Measurements from ENCODE around the gene LDHA. TPM values are rescaled to one million over a fixed set of nuclear protein-coding genes. Genes with fewer than 3 reads are reported as not detected.

LDHA gene
- total RNA-seq (1,000 to 10,000 TPM in 1 of 5 experiments, 100 to 1,000 TPM in 2, 10 to 100 TPM in 2; 89.5 to 1,229 (median 211) TPM), polyA plus RNA-seq (100 to 1,000 TPM; 321 to 353 TPM), total RNA-seq (275 reads per million, percentile 95 among the genes with 10 or more reads in this experiment)

DNA sequence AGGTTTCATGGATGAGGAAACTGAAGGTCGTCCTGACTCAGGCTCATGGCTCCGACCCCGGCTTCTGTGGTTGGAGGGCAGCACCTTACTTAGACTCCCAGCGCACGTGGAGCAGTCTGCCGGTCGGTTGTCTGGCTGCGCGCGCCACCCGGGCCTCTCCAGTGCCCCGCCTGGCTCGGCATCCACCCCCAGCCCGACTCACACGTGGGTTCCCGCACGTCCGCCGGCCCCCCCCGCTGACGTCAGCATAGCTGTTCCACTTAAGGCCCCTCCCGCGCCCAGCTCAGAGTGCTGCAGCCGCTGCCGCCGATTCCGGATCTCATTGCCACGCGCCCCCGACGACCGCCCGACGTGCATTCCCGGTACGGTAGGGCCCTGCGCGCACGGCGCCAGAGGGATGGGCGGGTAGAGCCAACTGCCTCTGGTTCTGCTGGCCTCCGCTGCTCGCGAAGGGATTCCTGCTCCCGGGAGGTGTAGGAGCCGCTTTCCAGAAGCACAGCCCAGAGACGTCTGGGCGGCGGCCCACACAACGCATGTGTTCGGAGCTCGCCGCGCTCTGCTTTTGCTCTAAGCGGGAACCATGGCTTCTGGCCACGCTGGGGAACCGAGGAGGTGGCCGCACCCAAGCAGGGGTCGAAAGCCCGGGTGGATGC, at the start of gene LDHA:
Gene LDHA, plus strand, starts transcription at position 289 of the 653 bp plus-strand sequence. CDS start 2,280 bp downstream, outside the sequence.
- peak; percentile 89 for ATAC-seq
- no peaks in the 10 kb centered on the region for H3K27me3 Mint-ChIP-seq

DNA sequence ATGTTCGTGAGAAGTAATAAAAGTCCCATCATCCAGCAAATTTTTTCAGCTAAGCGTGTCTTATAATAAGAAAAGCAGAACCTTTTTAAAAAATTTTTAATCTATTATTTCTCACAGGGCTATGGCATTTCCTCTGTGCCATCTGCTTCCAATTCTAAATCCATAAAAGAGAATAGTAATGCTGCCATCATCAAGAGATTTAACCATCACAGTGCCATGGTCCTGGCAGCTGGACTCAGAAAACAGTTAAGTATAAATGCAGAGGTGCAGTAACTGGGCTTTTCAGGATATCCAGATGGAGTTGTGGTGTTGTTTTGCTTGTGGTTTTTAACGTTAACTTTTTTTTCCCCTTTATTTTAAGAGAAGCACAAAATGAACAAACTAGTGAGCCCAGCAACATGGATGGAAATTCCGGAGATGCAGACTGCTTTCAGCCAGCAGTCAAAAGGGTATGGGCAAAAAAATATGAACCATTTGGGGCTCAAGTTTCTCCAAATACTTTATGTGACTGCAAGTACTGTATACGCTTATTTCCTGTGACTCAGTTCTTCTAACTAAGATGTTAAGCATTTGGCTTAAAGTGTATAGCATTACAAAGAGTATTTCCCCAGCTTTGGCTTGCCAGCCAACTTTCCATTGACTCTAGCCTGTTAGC, 46.8 kb upstream of the LDHA start:
- no peaks in the 10 kb centered on the region for H3K27me3 Mint-ChIP-seq
- ATAC-seq (no peak), DNase-seq (no peak)
- intact Hi-C loops (cut with micrococcal nuclease): no loop called here
- no peak overlapping the region for H3K27ac ChIP-seq (ENCODE audit: low read depth, low read length)
- CTCF ChIA-PET: interaction anchor here (0.7 kb wide), 1 partner anchor 778 kb away, joined by 4 read pairs; no protein-coding TSS in a partner anchor
- peak overlapping the region in 3 of 9 donors; percentile 34 to 86 (median 52) for H3K27ac Mint-ChIP-seq
- no peak overlapping the region for H3K4me3 Mint-ChIP-seq
- H3K27me3 ChIP-seq (ENCODE audit: control insufficient read depth in 2 of 2, insufficient read depth in 2 of 2, low read length in 2 of 2): no peaks in the 10 kb centered on the region
- H3K9me3 Mint-ChIP-seq: peaks cover 0 to under 1% (median 0%) of the 10 kb centered on the region in 11 donors
- POLR2A ChIA-PET: no interaction called here
- no peaks in the 10 kb centered on the region for H3K9me3 ChIP-seq (ENCODE audit: control insufficient read depth in 2 of 3, low read length in 3 of 3)
- peaks cover 0 to 5% (median 2%) of the 10 kb centered on the region in 7 donors for H3K4me1 Mint-ChIP-seq
- H3K36me3 ChIP-seq (ENCODE audit: control insufficient read depth in 2 of 3, insufficient read depth in 3 of 3, low read length in 3 of 3): peaks cover 0 to 44% (median 8%) of the 10 kb centered on the region in 3 experiments
- no peaks in the 10 kb centered on the region for H3K4me1 ChIP-seq (ENCODE audit: control insufficient read depth in 2 of 2, insufficient read depth in 2 of 2, low read length in 2 of 2)
- no peak overlapping the region for H3K4me3 ChIP-seq (ENCODE audit: low read length)
- H3K36me3 Mint-ChIP-seq: peaks cover 8 to 51% (median 23%) of the 10 kb centered on the region in 5 donors

More for the DNA sequence above, at the start of gene LDHA:
- ChIA-PET POLR2A (interaction anchor here (0.6 to 6.7 kb wide), 20 partner anchors 10 to 312 kb away, joined by 3 to 123 read pairs (median 4); partner anchors contain the start of genes GTF2H1, HPS5, SPTY2D1 and TSG101), CTCF (interaction anchor here (1.1 to 2.9 kb wide), 2 partner anchors 11 to 72 kb away, joined by 3 to 14 read pairs; partner anchors contain the start of genes GTF2H1 and HPS5)
- H3K4me3 Mint-ChIP-seq: peak within 1 kb of the TSS; percentile 96 to 99 (median 98)
- intact Hi-C loops (cut with micrococcal nuclease): loop anchor here (1.0 to 10.0 kb wide), 12 partner anchors 11 to 1990 kb away; partner anchors contain the start of genes GTF2H1 (in 2 of the 2), HPS5 (in 2 of the 2), SPTY2D1 (in 2 of the 2) and NAV2 (in 1 of the 2)
- H3K27ac Mint-ChIP-seq: peak within 1 kb of the TSS; percentile 94 to 98 (median 96)
- Histone ChIP-seq H3K4me3 (ENCODE audit: low read length) (peak within 1 kb of the TSS; percentile 78), H3K4me1 (ENCODE audit: control insufficient read depth in 2 of 2, insufficient read depth in 2 of 2, low read length in 2 of 2) (peaks cover 12 to 14% of the 10 kb centered on the region in 2 donors), H3K36me3 (ENCODE audit: control insufficient read depth in 2 of 3, insufficient read depth in 3 of 3, low read length in 3 of 3) (peaks cover 0 to 37% (median 12%) of the 10 kb centered on the region in 3 experiments), H3K27me3 (ENCODE audit: control insufficient read depth in 2 of 2, insufficient read depth in 2 of 2, low read length in 2 of 2) (no peaks in the 10 kb centered on the region), H3K9me3 (ENCODE audit: control insufficient read depth in 2 of 3, low read length in 3 of 3) (no peaks in the 10 kb centered on the region), H3K27ac (ENCODE audit: low read depth, low read length) (peak within 1 kb of the TSS; percentile 95)
- DNase-seq: peak; percentile 92 to 99 (median 97)
- peaks cover 14 to 49% (median 30%) of the 10 kb centered on the region in 7 donors for H3K4me1 Mint-ChIP-seq
- H3K9me3 Mint-ChIP-seq: peaks cover 0 to 4% (median 0%) of the 10 kb centered on the region in 11 donors
- H3K36me3 Mint-ChIP-seq: peaks cover 0 to 36% (median 15%) of the 10 kb centered on the region in 5 donors

DNA sequence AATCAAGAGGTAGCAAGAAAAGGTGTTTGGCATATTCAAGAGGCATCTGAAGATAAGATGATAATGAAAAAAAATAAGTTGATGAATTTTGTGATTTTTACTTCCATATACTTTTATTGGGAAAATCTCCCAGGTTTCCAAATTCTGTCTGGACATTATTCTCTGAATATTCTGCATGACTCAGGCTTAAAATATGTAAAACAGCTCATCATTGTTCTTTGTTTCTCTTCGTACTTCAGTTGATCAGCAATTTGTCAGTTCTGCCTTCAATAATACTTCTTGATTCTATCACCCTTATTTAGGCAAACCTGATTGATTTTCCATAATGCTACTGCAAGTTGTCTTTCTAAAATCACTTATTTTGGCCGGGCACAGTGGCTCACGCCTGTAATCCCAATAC, 41.8 kb upstream of the LDHA start:
- Histone ChIP-seq H3K27ac (ENCODE audit: low read depth, low read length) (no peak overlapping the region), H3K4me3 (ENCODE audit: low read length) (no peak overlapping the region), H3K27me3 (ENCODE audit: control insufficient read depth in 2 of 2, insufficient read depth in 2 of 2, low read length in 2 of 2) (no peaks in the 10 kb centered on the region), H3K4me1 (ENCODE audit: control insufficient read depth in 2 of 2, insufficient read depth in 2 of 2, low read length in 2 of 2) (no peaks in the 10 kb centered on the region), H3K9me3 (ENCODE audit: control insufficient read depth in 2 of 3, low read length in 3 of 3) (no peaks in the 10 kb centered on the region), H3K36me3 (ENCODE audit: control insufficient read depth in 2 of 3, insufficient read depth in 3 of 3, low read length in 3 of 3) (peaks cover 0 to 37% (median 8%) of the 10 kb centered on the region in 3 experiments)
- Mint-ChIP-seq H3K27ac (peak overlapping the region in 2 of 9 donors; percentile 20 to 37), H3K9me3 (peaks cover 0 to 2% (median 0%) of the 10 kb centered on the region in 11 donors), H3K4me1 (peaks cover 0 to 2% (median 0%) of the 10 kb centered on the region in 7 donors), H3K36me3 (peaks cover 4 to 58% (median 24%) of the 10 kb centered on the region in 5 donors), H3K4me3 (no peak overlapping the region), H3K27me3 (no peaks in the 10 kb centered on the region)
- POLR2A ChIA-PET: no interaction called here
- no peak for DNase-seq
- intact Hi-C loops (cut with micrococcal nuclease): no loop called here
- CTCF ChIA-PET: no interaction called here
- ATAC-seq: no peak

DNA sequence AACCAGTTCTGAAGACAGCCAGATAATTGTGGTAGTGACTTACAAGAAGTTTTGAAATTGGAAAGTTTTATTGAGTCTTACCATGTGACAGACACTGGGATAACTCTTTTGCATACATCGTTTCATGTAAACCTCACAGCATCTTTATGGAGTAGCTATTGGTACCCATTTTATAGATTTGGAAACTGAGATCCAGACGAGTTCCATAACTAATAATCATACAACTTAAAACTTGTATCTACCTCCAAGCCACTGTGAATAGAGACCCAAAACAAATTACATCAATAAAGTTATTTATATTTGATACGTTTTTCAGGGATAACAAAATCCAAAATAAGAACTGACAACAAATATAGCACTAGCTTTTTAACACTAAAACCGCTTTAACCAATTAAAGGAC, 35.7 kb upstream of the LDHA start:
- H3K4me1 Mint-ChIP-seq: no peaks in the 10 kb centered on the region
- CTCF ChIA-PET: no interaction called here
- H3K27me3 ChIP-seq (ENCODE audit: control insufficient read depth in 2 of 2, insufficient read depth in 2 of 2, low read length in 2 of 2): no peaks in the 10 kb centered on the region
- no peak for ATAC-seq
- POLR2A ChIA-PET: interaction anchor here (0.6 to 0.9 kb wide), 2 partner anchors 12 to 14 kb away, joined by 3 to 4 read pairs; no protein-coding TSS in a partner anchor
- H3K4me3 ChIP-seq (ENCODE audit: low read length): no peak overlapping the region
- H3K9me3 Mint-ChIP-seq: no peaks in the 10 kb centered on the region
- no peak overlapping the region for H3K4me3 Mint-ChIP-seq
- H3K4me1 ChIP-seq (ENCODE audit: control insufficient read depth in 2 of 2, insufficient read depth in 2 of 2, low read length in 2 of 2): no peaks in the 10 kb centered on the region
- no peak overlapping the region for H3K27ac Mint-ChIP-seq
- no peak overlapping the region for H3K27ac ChIP-seq (ENCODE audit: low read depth, low read length)
- H3K36me3 Mint-ChIP-seq: peaks cover 3 to 36% (median 18%) of the 10 kb centered on the region in 5 donors
- peaks cover 13 to 62% (median 16%) of the 10 kb centered on the region in 3 experiments for H3K36me3 ChIP-seq (ENCODE audit: control insufficient read depth in 2 of 3, insufficient read depth in 3 of 3, low read length in 3 of 3)
- intact Hi-C loops (cut with micrococcal nuclease): no loop called here
- H3K9me3 ChIP-seq (ENCODE audit: control insufficient read depth in 2 of 3, low read length in 3 of 3): no peaks in the 10 kb centered on the region
- no peaks in the 10 kb centered on the region for H3K27me3 Mint-ChIP-seq
- no peak for DNase-seq

DNA sequence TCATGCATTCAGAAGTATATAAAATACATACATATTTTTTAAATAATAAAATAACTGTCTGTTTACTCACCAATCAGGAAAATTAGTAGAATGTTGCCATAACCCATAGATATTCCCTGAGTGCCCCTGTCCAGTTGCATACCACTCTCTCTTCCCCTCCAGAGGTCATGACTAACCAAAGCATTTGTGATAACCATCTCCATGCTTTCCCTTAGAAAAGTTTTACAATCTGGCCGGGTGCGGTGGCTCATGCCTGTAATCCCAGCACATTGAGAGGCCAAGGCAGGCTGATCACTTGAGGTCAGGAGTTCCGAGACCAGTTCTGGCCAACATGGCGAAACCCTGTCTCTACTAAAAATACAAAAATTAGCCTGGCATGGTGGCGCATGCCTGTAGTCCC, 33.2 kb upstream of the LDHA start:
- Histone ChIP-seq H3K36me3 (ENCODE audit: control insufficient read depth in 2 of 3, insufficient read depth in 3 of 3, low read length in 3 of 3) (peaks cover 22 to 74% (median 23%) of the 10 kb centered on the region in 3 experiments), H3K9me3 (ENCODE audit: control insufficient read depth in 2 of 3, low read length in 3 of 3) (no peaks in the 10 kb centered on the region), H3K27ac (ENCODE audit: low read depth, low read length) (no peak overlapping the region), H3K4me3 (ENCODE audit: low read length) (no peak overlapping the region), H3K4me1 (ENCODE audit: control insufficient read depth in 2 of 2, insufficient read depth in 2 of 2, low read length in 2 of 2) (no peaks in the 10 kb centered on the region), H3K27me3 (ENCODE audit: control insufficient read depth in 2 of 2, insufficient read depth in 2 of 2, low read length in 2 of 2) (no peaks in the 10 kb centered on the region)
- H3K27me3 Mint-ChIP-seq: no peaks in the 10 kb centered on the region
- peaks cover 13 to 38% (median 30%) of the 10 kb centered on the region in 5 donors for H3K36me3 Mint-ChIP-seq
- ATAC-seq: no peak
- peaks cover 0 to 6% (median 2%) of the 10 kb centered on the region in 7 donors for H3K4me1 Mint-ChIP-seq
- H3K27ac Mint-ChIP-seq: peak overlapping the region in 1 of 9 donors; percentile 58
- no peaks in the 10 kb centered on the region for H3K9me3 Mint-ChIP-seq
- DNase-seq: no peak
- ChIA-PET CTCF (no interaction called here), POLR2A (interaction anchor here (1.3 kb wide), 1 partner anchor 23 kb away, joined by 3 read pairs; no protein-coding TSS in a partner anchor)
- H3K4me3 Mint-ChIP-seq: no peak overlapping the region
- intact Hi-C loops (cut with micrococcal nuclease): no loop called here

DNA sequence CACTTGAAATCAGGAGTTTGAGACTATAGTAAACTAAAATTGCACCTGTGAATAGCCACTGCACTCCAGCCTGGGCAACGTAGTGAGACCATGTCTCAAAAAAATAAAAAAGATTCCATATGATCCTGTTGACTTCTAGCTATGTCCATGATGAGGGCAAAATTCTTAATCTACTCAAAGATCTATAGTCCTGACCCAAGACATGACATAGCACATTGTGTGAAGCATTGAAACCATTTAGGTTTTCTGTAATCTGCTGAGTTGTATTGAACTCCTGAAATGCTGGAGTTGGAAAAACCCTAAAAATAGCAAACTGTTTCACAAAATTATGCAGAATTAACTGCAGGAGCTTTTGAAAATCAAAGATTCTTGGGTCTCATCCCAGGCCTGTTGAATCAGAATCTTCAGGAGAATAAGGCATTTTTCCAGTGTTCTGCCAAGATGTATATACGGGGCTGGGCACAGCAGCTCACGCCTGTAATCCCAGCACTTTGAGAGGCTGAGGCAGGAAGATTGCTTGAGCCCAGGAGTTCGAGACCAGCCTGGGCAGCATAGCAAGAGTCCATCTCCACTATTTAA, 29.8 kb upstream of the LDHA start:
- Histone ChIP-seq H3K27me3 (ENCODE audit: control insufficient read depth in 2 of 2, insufficient read depth in 2 of 2, low read length in 2 of 2) (no peaks in the 10 kb centered on the region), H3K27ac (ENCODE audit: low read depth, low read length) (no peak overlapping the region), H3K4me3 (ENCODE audit: low read length) (no peak overlapping the region), H3K4me1 (ENCODE audit: control insufficient read depth in 2 of 2, insufficient read depth in 2 of 2, low read length in 2 of 2) (no peaks in the 10 kb centered on the region), H3K9me3 (ENCODE audit: control insufficient read depth in 2 of 3, low read length in 3 of 3) (no peaks in the 10 kb centered on the region), H3K36me3 (ENCODE audit: control insufficient read depth in 2 of 3, insufficient read depth in 3 of 3, low read length in 3 of 3) (peaks cover 15 to 51% (median 20%) of the 10 kb centered on the region in 3 experiments)
- Mint-ChIP-seq H3K36me3 (peaks cover 9 to 31% (median 27%) of the 10 kb centered on the region in 5 donors), H3K9me3 (no peaks in the 10 kb centered on the region), H3K4me3 (no peak overlapping the region), H3K27ac (peak overlapping the region in 3 of 9 donors; percentile 23 to 76 (median 58)), H3K27me3 (no peaks in the 10 kb centered on the region), H3K4me1 (peaks cover 0 to 16% (median 6%) of the 10 kb centered on the region in 7 donors)
- ATAC-seq: no peak
- ChIA-PET POLR2A (interaction anchor here (1.2 to 1.3 kb wide), 2 partner anchors 31 to 43 kb away, joined by 4 to 5 read pairs; partner anchors contain the start of genes GTF2H1 and HPS5), CTCF (no interaction called here)
- DNase-seq: no peak
- intact Hi-C loops (cut with micrococcal nuclease): no loop called here
